HFF-Myc (cell line): Measurements from ENCODE around the gene ZNRF2.

Experiments
- DNase-seq: peaks from one replicate; pipeline ENCODE4 v3.0.0-alpha.2; 2011; ENCODE audit warnings: low read depth; ENCODE audit errors: extremely low read depth
- H3K4me3 ChIP-seq: replicated peaks from 2 replicates; pipeline ENCODE4 v1.5.1; 2011; ENCODE audit warnings: low read depth, mild to moderate bottlenecking, control low read depth, low read length
- CTCF ChIP-seq: IDR thresholded peaks from 2 replicates; pipeline ENCODE4 v1.5.1; 2012; ENCODE audit warnings: mild to moderate bottlenecking, low read depth, low read length, control low read depth; ENCODE audit errors: missing control alignments

The ZNRF2 gene

DNA sequence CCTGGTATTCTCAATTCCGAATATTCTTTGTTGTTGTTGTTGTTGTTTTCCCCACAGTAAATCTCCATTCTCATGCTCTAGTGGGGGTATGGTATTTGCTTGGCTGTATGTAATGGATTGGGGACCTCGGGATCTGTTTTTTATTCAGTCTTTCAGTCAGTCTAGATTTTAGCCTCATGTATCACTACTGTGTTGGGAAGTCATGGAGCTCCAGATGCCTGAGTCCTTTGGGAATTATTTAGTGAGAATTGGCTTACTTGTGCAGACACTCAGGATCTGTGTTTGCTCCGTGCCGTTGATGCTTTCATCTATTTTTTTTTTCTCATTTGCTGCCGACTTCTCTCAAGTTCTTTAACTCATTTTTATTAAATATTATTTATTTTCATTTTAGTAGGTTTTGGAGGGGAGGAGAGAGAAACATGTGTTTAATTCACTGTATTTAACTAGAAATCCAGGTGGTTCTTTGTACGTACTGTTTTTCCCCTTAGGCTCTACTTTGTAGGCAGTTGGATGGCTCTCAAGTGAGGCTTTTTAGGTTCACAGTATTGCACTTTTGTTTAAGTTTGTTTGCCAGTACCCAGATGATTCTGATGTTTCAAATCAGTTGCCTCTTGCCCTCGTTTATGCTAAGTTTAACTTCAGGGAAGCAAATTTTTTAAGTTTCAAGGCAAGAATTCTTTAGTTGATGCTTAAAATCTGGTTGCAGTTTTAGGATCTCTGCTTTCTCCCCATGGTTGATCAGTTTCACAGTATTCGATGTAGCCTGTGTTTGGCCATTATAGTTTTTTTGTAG, 36.9 kb downstream of the ZNRF2 start:
- peak overlapping the region; percentile 26 for H3K4me3 ChIP-seq
- DNase-seq, result no peak
- no peak for TF ChIP-seq CTCF

DNA sequence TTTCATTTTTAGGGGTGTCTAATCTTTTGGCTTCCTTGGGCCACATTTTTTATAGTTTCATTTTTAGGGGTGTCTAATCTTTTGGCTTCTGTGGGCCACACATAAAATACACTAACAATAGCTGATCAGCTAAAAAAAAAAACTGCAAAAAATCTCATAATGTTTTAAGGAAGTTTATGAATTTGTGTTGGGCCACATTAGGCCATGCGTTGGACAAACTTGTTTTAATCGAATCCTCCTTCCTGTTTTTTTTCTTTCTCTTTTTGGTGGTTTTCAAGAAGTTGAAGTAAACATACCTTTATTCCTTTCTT, 37.4 kb downstream of the ZNRF2 start:
- H3K4me3 ChIP-seq, result peak overlapping the region; percentile 26
- no peak for TF ChIP-seq CTCF
- no peak for DNase-seq

GRCh38 chr7:30322271-30323005, 38.0 kb downstream of the ZNRF2 start:
- H3K4me3 ChIP-seq, result peak overlapping the region; percentile 26
- no peak for TF ChIP-seq CTCF
- no peak for DNase-seq

GRCh38 chr7:30323006-30323355, 38.6 kb downstream of the ZNRF2 start:
- DNase-seq, result no peak
- no peak for TF ChIP-seq CTCF
- no peak overlapping the region for H3K4me3 ChIP-seq

GRCh38 chr7:30327813-30328212, 43.4 kb downstream of the ZNRF2 start:
- TF ChIP-seq CTCF, result no peak
- DNase-seq, result no peak
- H3K4me3 ChIP-seq, result no peak overlapping the region

DNA sequence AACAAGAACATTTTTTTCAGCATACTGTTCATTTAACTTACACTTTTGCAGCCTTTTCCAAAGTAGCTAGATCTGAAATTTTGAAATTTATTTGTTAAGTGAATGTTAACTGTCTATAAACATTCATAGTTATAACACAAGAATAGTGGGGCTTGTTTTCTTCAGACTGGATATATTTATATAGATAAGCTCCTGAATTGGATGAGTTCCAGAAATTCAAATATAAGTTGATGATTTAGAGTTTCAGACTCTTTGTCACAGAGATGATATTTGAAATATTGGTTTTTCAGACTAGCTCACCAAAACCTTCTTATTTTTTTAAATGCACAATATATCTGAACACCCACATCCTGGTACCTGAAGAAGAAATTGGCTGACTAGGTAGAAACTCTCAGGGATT, 44.0 kb downstream of the ZNRF2 start:
- no peak for DNase-seq
- H3K4me3 ChIP-seq, result no peak overlapping the region
- no peak for TF ChIP-seq CTCF
